GM10248 (cell line): Measurements from ENCODE around the gene CCNL2.

Experiments
- CTCF ChIA-PET: fragments of 300-600 bp; sonication (Branson Sonifier 250); formaldehyde crosslinking; extraction: SDS; loops from one replicate; lab custom pipeline; 2021; ENCODE audit warnings: antibody characterized with exemption; lab: Yijun Ruan, JAX
- POLR2A ChIA-PET: fragments of 350-650 bp; sonication (Branson Sonifier 250); formaldehyde crosslinking; extraction: SDS; loops from one replicate; lab custom pipeline; 2020; ENCODE audit warnings: antibody characterized with exemption; lab: Yijun Ruan, JAX
- DNase-seq: peaks from one replicate; pipeline ENCODE4 v3.0.0; 2012; ENCODE audit errors: extremely low spot score
- TF ChIP-seq, protein P1 (sequence below): IDR thresholded peaks from 2 replicates; pipeline ENCODE4 v1.5.1; 2012; ENCODE audit warnings: mild to moderate bottlenecking, low read depth; ENCODE audit errors: extremely low read depth, missing control alignments, control extremely low read depth

CCNL2 gene

DNA sequence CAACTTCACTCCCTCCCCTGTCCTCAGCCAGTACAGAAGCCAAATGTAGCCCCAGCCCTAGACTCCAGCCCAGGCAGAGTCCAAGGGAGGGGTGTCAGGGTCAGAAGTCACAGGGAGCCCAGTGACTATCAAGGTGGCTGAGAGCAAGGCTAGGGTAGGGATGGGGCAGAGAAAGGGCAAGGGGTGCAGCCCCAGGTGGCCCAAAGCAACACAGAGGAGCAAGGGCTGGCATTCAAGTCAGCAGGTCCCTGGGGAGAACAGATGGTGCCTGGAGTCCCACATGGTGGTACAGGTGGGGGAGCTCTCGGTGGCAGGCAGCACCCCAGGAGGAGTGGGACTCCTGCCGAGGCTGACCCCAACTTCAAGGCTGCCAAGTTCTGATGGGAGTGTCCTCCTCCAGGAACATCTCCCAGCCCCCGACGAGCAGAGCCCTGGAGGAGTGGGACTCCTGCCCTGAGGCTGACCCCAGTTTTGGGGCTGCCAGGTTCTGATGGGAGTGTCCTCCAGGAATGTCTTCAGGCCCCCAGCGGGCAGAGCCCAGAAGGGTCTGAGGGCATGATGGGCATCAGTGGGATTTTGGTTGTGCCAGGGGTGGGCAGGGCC lies 46.2 kb downstream of the CCNL2 start:
- ChIA-PET CTCF (interaction anchor here (1.2 to 3.1 kb wide), 4 partner anchors 18 to 281 kb away, joined by 3 to 29 read pairs (median 4); no protein-coding TSS in a partner anchor), POLR2A (no interaction called here)

DNA sequence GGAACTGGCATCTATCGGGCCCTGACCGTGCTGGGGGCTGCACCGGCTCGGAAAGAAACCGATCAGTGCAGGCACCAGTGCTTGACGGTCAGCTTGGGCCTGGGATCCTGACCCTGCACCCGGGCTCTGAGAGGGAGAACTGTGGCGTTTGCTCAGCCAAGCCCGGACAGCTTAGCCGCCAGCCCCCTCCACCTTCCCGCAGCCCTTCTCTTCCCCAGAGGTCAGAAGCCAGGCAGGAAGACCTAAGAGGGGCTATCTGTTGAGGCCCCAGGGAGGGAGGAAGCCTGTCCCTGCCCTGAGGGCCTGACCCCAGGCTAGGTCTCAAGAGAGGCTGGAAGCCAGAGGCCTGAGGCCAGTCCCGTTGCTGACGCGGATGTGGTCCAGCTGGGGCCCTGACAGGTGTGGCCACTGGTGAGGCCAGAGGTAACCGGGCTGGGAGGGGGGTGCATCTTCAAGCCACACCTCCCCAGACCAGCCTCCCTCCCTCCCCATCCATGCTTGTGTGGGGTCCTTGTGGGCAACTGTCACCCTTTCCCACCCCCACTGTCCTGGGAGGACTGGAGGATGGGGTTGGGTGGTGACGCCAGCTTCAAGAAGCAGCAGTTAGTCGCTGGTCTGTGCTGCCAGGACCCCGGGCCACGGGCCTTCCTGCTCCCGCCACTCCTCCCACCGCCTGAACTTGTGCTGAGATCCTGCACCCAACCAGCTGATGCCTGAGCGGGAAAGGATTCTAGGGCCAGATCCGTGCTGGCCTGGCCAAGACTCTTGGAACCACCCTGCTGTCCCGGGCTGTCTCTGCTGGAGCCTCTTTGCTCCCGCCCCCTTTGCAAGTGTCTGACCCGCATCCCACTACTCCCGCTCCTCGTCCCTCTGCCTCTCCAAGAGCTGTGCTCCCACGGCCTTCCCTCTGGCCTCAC lies 47.4 kb downstream of the CCNL2 start:
- ChIA-PET POLR2A (no interaction called here), CTCF (interaction anchor here (1.2 to 3.1 kb wide), 4 partner anchors 19 to 280 kb away, joined by 3 to 29 read pairs (median 4); no protein-coding TSS in a partner anchor)
- no peak for DNase-seq
- TF ChIP-seq, protein P1, sequence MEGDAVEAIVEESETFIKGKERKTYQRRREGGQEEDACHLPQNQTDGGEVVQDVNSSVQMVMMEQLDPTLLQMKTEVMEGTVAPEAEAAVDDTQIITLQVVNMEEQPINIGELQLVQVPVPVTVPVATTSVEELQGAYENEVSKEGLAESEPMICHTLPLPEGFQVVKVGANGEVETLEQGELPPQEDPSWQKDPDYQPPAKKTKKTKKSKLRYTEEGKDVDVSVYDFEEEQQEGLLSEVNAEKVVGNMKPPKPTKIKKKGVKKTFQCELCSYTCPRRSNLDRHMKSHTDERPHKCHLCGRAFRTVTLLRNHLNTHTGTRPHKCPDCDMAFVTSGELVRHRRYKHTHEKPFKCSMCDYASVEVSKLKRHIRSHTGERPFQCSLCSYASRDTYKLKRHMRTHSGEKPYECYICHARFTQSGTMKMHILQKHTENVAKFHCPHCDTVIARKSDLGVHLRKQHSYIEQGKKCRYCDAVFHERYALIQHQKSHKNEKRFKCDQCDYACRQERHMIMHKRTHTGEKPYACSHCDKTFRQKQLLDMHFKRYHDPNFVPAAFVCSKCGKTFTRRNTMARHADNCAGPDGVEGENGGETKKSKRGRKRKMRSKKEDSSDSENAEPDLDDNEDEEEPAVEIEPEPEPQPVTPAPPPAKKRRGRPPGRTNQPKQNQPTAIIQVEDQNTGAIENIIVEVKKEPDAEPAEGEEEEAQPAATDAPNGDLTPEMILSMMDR, result no peak

More for the DNA sequence above, 46.2 kb downstream of the CCNL2 start:
- TF ChIP-seq, protein P1, result no peak
- DNase-seq, result no peak

DNA sequence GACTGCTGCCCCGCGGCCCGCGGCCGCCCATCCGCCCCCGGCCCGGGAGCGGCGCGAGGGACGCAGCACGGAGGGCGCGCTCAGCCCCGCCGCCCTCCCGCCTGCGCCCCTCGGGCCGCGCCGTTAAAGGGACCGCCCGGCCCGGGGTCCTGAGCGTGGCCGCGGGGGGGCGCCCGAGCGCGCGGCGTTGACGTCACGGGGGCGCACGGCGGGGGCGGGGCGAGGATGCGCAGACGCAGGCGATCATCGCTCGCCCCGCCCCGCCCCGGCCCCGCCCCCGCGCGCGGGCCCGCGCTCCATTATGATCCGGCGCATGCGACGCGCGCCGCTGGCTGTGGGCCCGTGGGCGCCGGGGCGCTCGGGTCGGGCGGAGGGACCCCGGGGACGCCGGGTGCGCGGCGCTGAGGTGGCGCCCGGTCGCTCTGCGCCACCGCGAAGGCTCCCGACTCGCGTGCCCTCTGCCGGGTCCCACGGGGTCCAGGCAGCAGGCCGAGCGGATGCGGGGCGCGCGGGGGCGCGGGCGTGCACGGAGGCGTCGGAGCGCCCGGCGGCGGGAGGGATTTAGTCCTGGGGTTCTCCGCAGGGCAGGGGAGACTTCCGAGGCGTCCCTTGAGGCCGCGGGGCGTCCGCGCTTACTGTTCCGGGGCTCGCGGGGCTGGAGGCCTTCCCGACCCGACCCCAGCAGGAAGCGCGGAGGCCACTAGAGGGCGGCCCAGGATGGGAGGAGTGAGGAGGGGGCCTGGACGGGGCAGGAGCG lies 49.7 kb downstream of the CCNL2 start, which contains the start of gene DVL1:
DVL1 (minus strand) TSS at position 163 of the 757 bp plus-strand sequence. CDS start 353 bp downstream, outside the sequence.
- CTCF ChIA-PET, result no interaction called here
- peak; percentile 93 for DNase-seq
- TF ChIP-seq, protein P1, result peak; percentile 64
- POLR2A ChIA-PET, result no interaction called here

DNA sequence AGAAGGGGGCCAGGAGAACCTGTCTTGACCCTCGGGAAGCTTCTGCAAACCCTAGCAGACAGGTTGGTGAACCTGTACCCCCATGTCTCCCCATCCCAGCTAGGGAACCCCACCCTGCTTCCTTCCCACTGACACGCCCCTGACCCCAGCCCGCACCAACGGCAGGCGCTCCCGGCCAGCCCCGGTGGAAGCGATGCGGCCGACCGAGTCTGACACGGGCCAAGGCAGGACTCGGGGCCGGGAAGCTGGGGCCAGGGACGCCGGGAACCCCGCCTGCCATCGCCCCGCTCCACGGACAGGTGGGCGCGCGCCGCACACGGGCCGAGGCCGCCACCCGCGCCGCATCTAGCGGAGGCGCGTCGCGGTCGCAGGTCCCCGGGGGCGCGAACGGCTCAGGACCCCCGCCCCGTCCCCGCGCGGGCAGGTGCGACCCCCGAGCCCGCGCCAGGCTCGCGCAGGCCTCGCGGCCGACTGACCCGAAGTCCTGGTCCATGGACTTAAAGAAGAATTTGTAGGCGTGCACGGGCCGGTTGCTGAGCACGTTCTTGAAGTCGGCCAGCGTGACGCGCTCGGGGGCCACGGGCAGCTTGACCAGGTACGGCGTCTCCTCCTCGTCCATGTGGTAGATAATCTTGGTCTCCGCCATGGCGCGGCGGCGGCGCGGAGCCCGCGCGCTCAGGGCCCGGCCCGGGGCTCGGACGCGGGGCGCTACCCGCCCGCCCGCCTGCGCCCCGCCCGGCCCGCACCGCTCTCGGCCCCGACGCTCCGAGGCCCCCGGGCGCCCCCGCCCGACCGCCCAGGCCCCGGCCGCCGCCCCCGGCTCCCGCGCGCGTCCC lies 50.5 kb downstream of the CCNL2 start:
- POLR2A ChIA-PET, result no interaction called here
- TF ChIP-seq, protein P1, result no peak
- no peak for DNase-seq
- CTCF ChIA-PET, result interaction anchor here (0.9 to 1.5 kb wide), 7 partner anchors 11 to 227 kb away, joined by 3 to 13 read pairs (median 4); no protein-coding TSS in a partner anchor

DNA sequence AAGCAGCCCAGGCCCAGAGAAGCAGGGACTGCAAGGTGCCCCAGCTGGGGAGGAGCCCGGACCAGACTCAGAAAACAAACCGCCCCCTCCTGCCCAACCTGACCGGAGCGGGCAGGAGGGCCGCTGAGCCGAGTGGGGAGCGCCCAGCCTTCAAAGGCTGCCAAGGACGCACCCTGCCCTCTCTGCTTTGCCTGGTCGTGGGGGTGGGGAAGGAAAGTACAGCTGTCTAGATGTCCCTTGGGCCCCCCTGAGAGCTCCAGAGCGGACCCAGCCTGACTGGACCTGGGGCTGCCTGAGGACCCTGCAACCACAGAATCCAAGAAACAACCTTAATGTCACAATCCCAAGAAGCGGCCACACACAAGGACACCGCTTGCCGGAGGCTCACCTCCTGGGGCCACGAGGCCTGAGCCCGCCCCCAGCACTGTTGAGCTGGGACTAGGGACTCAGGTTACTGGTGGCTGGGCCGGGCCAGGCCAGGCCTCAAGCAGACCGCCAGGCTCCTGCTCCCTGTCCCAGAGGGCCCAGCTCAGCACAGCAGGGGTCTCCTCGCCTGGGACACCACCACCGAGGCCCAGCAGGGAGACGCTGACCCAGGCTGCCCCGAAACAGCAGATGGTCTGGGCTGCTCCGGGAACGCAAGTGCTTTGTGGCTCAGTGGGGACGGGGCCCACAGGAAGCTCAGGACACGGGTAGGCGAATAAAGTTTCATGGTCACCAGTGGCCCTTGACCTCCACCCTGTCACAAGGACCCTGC lies 51.3 kb downstream of the CCNL2 start:
- DNase-seq, result no peak
- POLR2A ChIA-PET, result no interaction called here
- TF ChIP-seq, protein P1, result no peak
- CTCF ChIA-PET, result interaction anchor here (0.9 to 1.5 kb wide), 7 partner anchors 10 to 226 kb away, joined by 3 to 13 read pairs (median 4); no protein-coding TSS in a partner anchor
